ENCODE results near the gene BDH1.
"Not testable (repeated sequence)": the region's sequence is repeated elsewhere in the genome, so short reads cannot be mapped to it uniquely, and the experiment has no call there.

BDH1 gene, protein sequence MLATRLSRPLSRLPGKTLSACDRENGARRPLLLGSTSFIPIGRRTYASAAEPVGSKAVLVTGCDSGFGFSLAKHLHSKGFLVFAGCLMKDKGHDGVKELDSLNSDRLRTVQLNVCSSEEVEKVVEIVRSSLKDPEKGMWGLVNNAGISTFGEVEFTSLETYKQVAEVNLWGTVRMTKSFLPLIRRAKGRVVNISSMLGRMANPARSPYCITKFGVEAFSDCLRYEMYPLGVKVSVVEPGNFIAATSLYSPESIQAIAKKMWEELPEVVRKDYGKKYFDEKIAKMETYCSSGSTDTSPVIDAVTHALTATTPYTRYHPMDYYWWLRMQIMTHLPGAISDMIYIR

DNA sequence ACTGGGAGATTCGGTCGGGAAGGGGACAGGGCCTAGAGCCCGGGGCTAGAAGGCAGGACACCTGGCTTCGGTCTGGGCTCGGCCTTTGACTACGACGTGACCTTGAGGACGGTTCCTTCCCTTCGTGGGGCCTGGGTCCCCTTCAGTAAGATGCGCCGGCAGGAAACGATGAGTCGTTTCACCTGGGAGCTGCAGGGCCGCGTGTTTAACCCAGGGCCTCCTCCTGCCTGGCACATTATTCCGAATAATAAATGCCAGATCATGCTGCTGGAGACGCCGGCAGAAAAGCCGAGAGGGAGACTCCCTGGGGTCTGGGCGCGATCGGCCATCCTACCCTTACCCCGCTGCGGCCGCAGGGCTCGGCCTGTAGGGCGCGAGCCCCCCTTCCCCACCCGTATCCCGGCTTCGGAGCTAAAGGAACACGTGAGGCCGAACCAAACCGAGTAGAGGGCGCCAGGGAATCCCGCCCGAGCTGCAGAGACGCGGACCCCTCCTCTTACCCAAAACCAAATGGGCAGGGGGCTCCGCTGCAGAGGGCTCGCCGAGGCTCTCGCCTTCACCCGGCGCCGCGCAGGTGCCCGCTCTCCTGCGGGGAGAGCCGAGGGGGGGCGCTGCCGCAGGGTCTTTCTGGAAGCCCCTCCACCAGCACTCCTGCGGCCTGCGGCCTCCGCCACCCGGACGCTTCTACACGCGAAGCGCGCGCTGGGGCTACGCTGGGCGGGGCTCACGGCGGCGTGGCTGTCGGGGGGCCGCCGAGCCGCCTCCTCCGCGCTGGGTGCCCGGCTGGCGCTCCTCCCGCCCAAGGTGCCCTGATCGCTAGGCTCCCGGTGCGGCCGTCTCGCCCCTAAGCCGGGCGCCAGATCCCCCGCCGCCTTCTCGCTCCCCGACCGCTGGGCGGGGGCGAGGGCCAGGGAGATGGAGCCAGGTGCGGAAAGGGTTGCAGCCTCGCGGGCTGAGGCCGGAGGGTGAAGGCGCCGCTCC, at the start of gene BDH1:
Gene BDH1, minus strand, starts transcription at position 688 of the 981 bp plus-strand sequence. CDS start 9,525 bp downstream, outside the sequence.
- DNase-seq (ENCODE audit: low read depth), result peak; percentile 83
- peak; percentile 82 for TF ChIP-seq MYC (IDR thresholded peaks at IDR 0.05; ENCODE audit: low read depth, low read length)
- TF ChIP-seq POLR2A (IDR thresholded peaks at IDR 0.05; ENCODE audit: extremely low read depth, insufficient read length), result peak; percentile 60
- TF ChIP-seq, protein P1, sequence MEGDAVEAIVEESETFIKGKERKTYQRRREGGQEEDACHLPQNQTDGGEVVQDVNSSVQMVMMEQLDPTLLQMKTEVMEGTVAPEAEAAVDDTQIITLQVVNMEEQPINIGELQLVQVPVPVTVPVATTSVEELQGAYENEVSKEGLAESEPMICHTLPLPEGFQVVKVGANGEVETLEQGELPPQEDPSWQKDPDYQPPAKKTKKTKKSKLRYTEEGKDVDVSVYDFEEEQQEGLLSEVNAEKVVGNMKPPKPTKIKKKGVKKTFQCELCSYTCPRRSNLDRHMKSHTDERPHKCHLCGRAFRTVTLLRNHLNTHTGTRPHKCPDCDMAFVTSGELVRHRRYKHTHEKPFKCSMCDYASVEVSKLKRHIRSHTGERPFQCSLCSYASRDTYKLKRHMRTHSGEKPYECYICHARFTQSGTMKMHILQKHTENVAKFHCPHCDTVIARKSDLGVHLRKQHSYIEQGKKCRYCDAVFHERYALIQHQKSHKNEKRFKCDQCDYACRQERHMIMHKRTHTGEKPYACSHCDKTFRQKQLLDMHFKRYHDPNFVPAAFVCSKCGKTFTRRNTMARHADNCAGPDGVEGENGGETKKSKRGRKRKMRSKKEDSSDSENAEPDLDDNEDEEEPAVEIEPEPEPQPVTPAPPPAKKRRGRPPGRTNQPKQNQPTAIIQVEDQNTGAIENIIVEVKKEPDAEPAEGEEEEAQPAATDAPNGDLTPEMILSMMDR (IDR thresholded peaks at IDR 0.05; ENCODE audit: low read depth, low read length), result peak; percentile 9
- TF ChIP-seq, protein P2, sequence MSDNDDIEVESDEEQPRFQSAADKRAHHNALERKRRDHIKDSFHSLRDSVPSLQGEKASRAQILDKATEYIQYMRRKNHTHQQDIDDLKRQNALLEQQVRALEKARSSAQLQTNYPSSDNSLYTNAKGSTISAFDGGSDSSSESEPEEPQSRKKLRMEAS (IDR thresholded peaks at IDR 0.05; ENCODE audit: low read depth, low read length), result peak; percentile 35; the same call in 1 of the 2 replicates

DNA sequence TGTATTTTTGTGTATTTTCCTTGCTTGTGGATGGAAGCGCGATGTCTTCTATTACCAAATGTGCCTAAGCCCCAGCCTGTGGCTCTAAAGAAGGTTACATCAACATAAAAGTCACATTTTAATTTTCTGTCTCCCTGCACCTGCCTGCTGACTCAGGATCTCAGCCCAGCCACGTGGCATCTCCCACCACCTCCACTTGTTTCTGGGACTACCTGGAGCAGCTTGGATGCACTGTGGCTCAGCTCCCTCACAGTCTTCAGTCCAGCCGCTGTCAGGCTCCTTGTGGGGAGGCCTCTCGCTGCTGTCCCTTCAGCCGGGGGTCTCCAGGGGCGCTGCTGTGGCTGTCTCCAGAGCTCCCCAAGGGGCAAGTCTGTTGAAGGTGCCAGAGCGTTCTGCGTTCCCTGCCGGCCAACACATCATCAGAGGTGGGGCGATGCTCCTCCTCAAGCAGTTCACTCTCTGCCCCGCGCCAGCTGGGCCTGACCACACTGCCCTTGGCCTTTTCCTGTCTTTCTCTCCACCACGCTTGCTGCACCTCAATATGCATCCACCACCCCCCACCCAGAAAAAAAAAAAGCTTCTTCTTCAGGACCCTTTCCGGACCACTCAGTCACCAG, 47.7 kb upstream of the BDH1 start:
- H3K4me3 ChIP-seq (ENCODE audit: low read depth, low read length), result no peak overlapping the region
- TF ChIP-seq, protein P1 (IDR thresholded peaks at IDR 0.05; ENCODE audit: low read depth, low read length), result no peak
- TF ChIP-seq, protein P2 (IDR thresholded peaks at IDR 0.05; ENCODE audit: low read depth, low read length), result no peak
- TF ChIP-seq MYC (IDR thresholded peaks at IDR 0.05; ENCODE audit: low read depth, low read length) (no peak), POLR2A (IDR thresholded peaks at IDR 0.05; ENCODE audit: extremely low read depth, insufficient read length) (no peak)
- DNase-seq (ENCODE audit: low read depth), result no peak

More for the DNA sequence above, at the start of gene BDH1:
- H3K4me3 ChIP-seq (ENCODE audit: low read depth, low read length), result peak within 1 kb of the TSS; percentile 80

DNA sequence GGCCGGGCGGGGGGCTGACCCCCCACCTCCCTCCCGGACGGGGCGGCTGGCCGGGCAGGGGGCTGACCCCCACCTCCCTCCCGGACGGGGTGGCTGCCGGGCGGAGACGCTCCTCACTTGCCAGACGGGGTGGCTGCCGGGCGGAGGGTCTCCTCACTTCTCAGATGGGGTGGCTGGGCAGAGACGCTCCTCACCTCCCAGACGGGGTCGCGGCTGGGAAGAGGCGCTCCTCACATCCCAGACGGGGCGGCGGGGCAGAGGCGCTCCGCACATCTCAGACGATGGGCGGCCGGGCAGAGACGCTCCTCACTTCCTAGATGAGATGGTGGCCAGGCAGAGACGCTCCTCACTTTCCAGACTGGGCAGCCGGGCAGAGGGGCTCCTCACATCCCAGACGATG, 46.6 kb upstream of the BDH1 start:
- H3K4me3 ChIP-seq (ENCODE audit: low read depth, low read length); DNase-seq (ENCODE audit: low read depth): not testable (repeated sequence)

DNA sequence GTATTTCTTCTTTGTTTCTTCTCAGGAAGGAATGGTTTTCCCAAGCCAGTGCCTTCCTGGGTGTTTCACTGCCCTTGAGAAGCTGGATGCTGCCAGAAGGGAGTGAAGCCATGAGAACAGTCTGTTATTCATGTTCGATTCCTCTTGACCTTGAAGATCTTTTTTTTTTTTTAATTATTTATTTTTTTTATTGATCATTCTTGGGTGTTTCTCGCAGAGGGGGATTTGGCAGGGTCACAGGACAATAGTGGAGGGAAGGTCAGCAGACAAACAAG, 45.7 kb upstream of the BDH1 start:
- not testable (repeated sequence) for H3K4me3 ChIP-seq (ENCODE audit: low read depth, low read length); DNase-seq (ENCODE audit: low read depth)

DNA sequence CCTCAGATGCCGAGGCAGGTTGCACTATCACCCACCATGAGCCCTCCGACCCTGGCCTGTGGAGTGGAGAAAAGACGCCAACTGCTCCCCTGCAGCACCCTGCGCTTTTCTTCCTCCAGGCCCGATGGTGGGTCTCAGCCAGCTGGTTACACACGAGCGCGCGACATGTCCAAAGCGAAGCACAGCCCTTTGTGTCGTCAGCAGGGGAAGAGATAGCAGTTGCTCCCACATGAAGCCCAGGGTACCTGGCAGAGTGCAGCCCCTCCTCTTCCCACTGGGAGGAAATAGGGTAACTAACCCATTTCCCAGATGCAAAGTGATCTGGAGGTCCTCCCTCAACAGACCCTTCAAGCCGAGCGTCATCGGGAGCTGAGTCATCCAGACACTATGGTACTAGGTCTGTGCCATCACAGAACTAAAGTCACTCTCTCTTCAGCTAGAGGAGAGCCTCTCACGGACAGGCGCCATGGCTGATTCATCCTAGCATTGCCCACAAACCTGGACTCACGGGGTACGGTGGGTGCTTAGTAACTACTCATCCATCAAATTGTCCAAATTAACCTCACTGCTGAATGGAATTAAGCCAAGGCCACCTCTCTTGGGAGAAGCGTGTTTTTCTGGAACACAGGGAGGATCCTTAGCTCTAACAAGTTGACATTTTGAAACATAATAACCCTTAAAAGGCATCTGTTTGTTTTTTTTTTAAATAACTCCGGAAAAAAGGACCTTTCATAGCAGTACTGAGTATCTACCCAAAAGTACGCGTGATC, 45.2 kb upstream of the BDH1 start:
- no peak for DNase-seq (ENCODE audit: low read depth)
- TF ChIP-seq, protein P1 (IDR thresholded peaks at IDR 0.05; ENCODE audit: low read depth, low read length), result no peak
- no peak for TF ChIP-seq POLR2A (IDR thresholded peaks at IDR 0.05; ENCODE audit: extremely low read depth, insufficient read length)
- no peak for TF ChIP-seq MYC (IDR thresholded peaks at IDR 0.05; ENCODE audit: low read depth, low read length)
- TF ChIP-seq, protein P2 (IDR thresholded peaks at IDR 0.05; ENCODE audit: low read depth, low read length), result no peak
- H3K4me3 ChIP-seq (ENCODE audit: low read depth, low read length), result no peak overlapping the region

DNA sequence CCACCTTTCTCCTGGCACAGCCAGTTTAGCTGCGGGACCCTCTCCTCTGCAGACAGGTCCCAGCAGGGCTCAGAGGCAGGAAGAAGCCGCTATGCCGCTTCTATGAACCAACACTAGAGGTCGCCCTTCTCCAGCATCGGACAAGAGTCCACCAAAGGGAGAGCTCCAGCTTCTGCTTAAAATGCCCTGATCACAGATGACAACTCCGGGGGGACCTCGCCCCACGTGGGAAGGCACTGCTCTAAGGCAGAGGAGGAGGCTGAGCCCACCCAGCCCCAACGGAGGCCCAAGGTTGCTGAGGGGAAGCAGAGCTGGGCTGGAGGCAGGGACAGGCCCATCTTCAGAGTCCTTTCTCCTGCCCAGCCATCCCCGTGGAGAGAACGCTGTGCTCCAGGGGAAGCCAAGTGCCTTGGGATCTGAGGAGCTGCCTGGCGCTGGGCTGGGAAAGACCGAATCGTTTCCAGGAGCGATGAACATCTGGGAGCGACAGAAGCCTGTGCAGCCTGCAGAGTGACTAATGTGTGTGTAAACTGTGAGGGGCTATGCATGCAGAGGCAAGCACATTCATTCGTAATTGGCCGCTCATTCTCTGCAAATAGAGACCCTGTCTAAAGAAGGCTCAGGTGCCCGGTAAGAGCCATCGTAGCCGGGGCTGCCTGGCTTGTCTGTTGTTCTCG, 43.5 kb upstream of the BDH1 start:
- no peak for TF ChIP-seq MYC (IDR thresholded peaks at IDR 0.05; ENCODE audit: low read depth, low read length)
- TF ChIP-seq, protein P1 (IDR thresholded peaks at IDR 0.05; ENCODE audit: low read depth, low read length), result peak; percentile 65
- TF ChIP-seq, protein P2 (IDR thresholded peaks at IDR 0.05; ENCODE audit: low read depth, low read length), result peak; percentile 53; the same call in 1 of the 2 replicates
- peak; percentile 83 for DNase-seq (ENCODE audit: low read depth)

More for the DNA sequence above, 43.5 kb upstream of the BDH1 start:
- H3K4me3 ChIP-seq (ENCODE audit: low read depth, low read length), result no peak overlapping the region
